B cell (primary cell): ENCODE data around the gene PTPRT. TPM values are rescaled to one million over a fixed set of nuclear protein-coding genes. Genes with fewer than 3 reads are reported as not detected.

Experiments
- ATAC-seq: fragments of 200-7000 bp; cut with Tn5 transposase; one replicate; pipeline ENCODE4 v1.10.0; 2021; ENCODE audit warnings: low read depth, mild to moderate bottlenecking, moderate number of reproducible peaks, moderate library complexity
- CTCF ChIA-PET: fragments of 350-600 bp; sonication (Branson Sonifier 250); formaldehyde crosslinking; loops from one replicate; lab custom pipeline; 2021; ENCODE audit warnings: antibody characterized with exemption, inconsistent platforms; lab: Charles Lee
- POLR2A ChIA-PET: fragments of 350-600 bp; sonication (Branson Sonifier 250); formaldehyde crosslinking; loops from one replicate; lab custom pipeline; 2021; ENCODE audit warnings: antibody characterized with exemption; lab: Charles Lee
- DNase-seq: peaks from one replicate; pipeline ENCODE4 v3.0.0; 2013
- H2AFZ ChIP-seq: 2 replicates; pipeline ENCODE4 v1.6.1; 2012; ENCODE audit warnings: mild to moderate bottlenecking, low read depth, low read length; ENCODE audit not compliant: insufficient read depth, poor library complexity, severe bottlenecking
- H3K27ac ChIP-seq, 2 donors: 1 replicate in 1 of 2; 2 replicates in 1 of 2; pipeline ENCODE4 v1.5.1; 2012 to 2013; ENCODE audit warnings: low read length in 2 of 2, mild to moderate bottlenecking in 2 of 2, moderate library complexity in 1 of 2
- H3K27me3 ChIP-seq, 4 experiments: fragments of 200-600 bp in 1 of 4; sonication (generic) in 1 of 4; replicated peaks in 1 of 4; 1 replicate in 2 of 4; 2 replicates in 2 of 4; pipeline versions ENCODE4 v1.6.1 to v1.7.0; 2013 to 2016; ENCODE audit warnings: low read length in 3 of 4, mild to moderate bottlenecking in 2 of 4, mixed read lengths in 1 of 4, moderate library complexity in 1 of 4; ENCODE audit not compliant: insufficient read depth in 4 of 4, control insufficient read depth in 3 of 4; ENCODE audit errors: control extremely low read depth in 1 of 4
- H3K36me3 ChIP-seq, 2 experiments: replicated peaks in 1 of 2; 1 replicate in 1 of 2; 2 replicates in 1 of 2; pipeline versions ENCODE4 v1.6.1 to v1.7.1; 2013; ENCODE audit warnings: low read length in 1 of 2; ENCODE audit not compliant: insufficient read depth in 2 of 2, control insufficient read depth in 1 of 2; ENCODE audit errors: control extremely low read depth in 1 of 2, extremely low read depth in 1 of 2
- H3K4me1 ChIP-seq, 2 donors: fragments of 200-600 bp in 1 of 2; sonication (generic) in 1 of 2; 1 replicate in 1 of 2; 2 replicates in 1 of 2; pipeline versions ENCODE4 v1.5.1 to v1.6.1; 2013 to 2017; ENCODE audit warnings: low read length in 2 of 2; ENCODE audit not compliant: control insufficient read depth in 2 of 2, insufficient read depth in 2 of 2
- H3K4me2 ChIP-seq: replicated peaks from 2 replicates; pipeline ENCODE3; 2012; ENCODE audit warnings: mild to moderate bottlenecking, low read depth, low read length; ENCODE audit not compliant: poor library complexity, severe bottlenecking
- H3K4me3 ChIP-seq, 5 experiments: fragments of 200-600 bp in 1 of 5; sonication (generic) in 1 of 5; 1 replicate in 3 of 5; 2 replicates in 2 of 5; pipeline versions ENCODE4 v1.5.1 to v1.7.0; 2011 to 2016; ENCODE audit warnings: low read length in 4 of 5, mild to moderate bottlenecking in 4 of 5, low read depth in 2 of 5, control low read depth in 1 of 5, moderate library complexity in 1 of 5; ENCODE audit not compliant: insufficient read depth in 1 of 5; ENCODE audit errors: control extremely low read depth in 1 of 5, extremely low read depth in 1 of 5
- H3K79me2 ChIP-seq: fragments of 200-600 bp; sonication (generic); one replicate; pipeline ENCODE4 v1.6.0; 2016; ENCODE audit warnings: low read length; ENCODE audit not compliant: control insufficient read depth, insufficient read depth
- H3K9ac ChIP-seq: fragments of 200-600 bp; sonication (generic); 2 replicates; pipeline ENCODE4 v1.6.1; 2017; ENCODE audit warnings: mild to moderate bottlenecking, low read length, moderate library complexity
- H3K9me3 ChIP-seq, 3 donors: one replicate each; pipeline versions ENCODE4 v1.6.1 to v1.7.1; 2013; ENCODE audit warnings: low read length in 2 of 3; ENCODE audit not compliant: control insufficient read depth in 2 of 3, insufficient read depth in 1 of 3; ENCODE audit errors: control extremely low read depth in 1 of 3
- H4K20me1 ChIP-seq: 2 replicates; pipeline ENCODE4 v1.6.0; 2012; ENCODE audit warnings: mild to moderate bottlenecking, low read length; ENCODE audit not compliant: insufficient read depth, control insufficient read depth, poor library complexity, severe bottlenecking
- H3K27ac Mint-ChIP-seq: one replicate; pipeline ENCODE4 v1.8.0; 2021; ENCODE audit warnings: mixed read lengths
- H3K27me3 Mint-ChIP-seq: one replicate; pipeline ENCODE4 v1.8.0; 2021; ENCODE audit warnings: mixed read lengths
- H3K4me1 Mint-ChIP-seq: one replicate; pipeline ENCODE4 v1.8.0; 2021; ENCODE audit warnings: mixed read lengths
- H3K4me3 Mint-ChIP-seq: one replicate; pipeline ENCODE4 v1.8.0; 2021; ENCODE audit warnings: mixed read lengths
- H3K9me3 Mint-ChIP-seq: one replicate; pipeline ENCODE4 v1.8.0; 2022; ENCODE audit warnings: mixed read lengths; ENCODE audit not compliant: insufficient read depth
- CTCF ChIP-seq: fragments of 200-600 bp; IDR thresholded peaks from one replicate; pipeline ENCODE4 v1.8.0; 2022; ENCODE audit warnings: antibody characterized with exemption, mild to moderate bottlenecking
- EZH2 ChIP-seq: IDR thresholded peaks from 2 replicates; pipeline ENCODE4 v1.6.1; 2012; ENCODE audit warnings: borderline replicate concordance, low read depth, mild to moderate bottlenecking, moderate library complexity, low read length; ENCODE audit not compliant: insufficient read depth, poor library complexity, severe bottlenecking
- WGBS: methylation state at CpG from one replicate; pipeline ENCODE4 v1.1.5; 2013; ENCODE audit warnings: missing lambda C conversion rate; ENCODE audit not compliant: insufficient coverage; 5-methylcytosine and 5-hydroxymethylcytosine counted together
- intact Hi-C: fragments of 100-400 bp; cut with micrococcal nuclease; formaldehyde crosslinking; loops from one replicate; pipeline ENCODE4 v1.10.0; 2022
- polyA plus RNA-seq: library from polyadenylated mRNA; depleted of rRNA; stranded (reverse); fragments of >200 nt; gene quantifications from 2 replicates; pipeline ENCODE4 v1.2.3, GENCODE V29; 2012
- total RNA-seq, 2 donors: library from RNA; stranded (reverse); fragments of 120-200 nt in 1 of 2; gene quantifications; 1 replicate in 1 of 2; 2 replicates in 1 of 2; pipeline versions ENCODE4 v1.2.3 to v1.2.4, GENCODE V29; 2013 to 2022

The PTPRT gene
- total and polyA plus RNA-seq, 2 donors (not counting 1 experiment from before 2014, with no cell fraction given): not detected

- H3K27ac ChIP-seq: no peak overlapping the region
- no peaks in the 10 kb centered on the region for H3K9me3 Mint-ChIP-seq
- H3K79me2 ChIP-seq: no peaks in the 10 kb centered on the region
- peaks cover 0 to 3% (median 0%) of the 10 kb centered on the region in 3 donors for H3K9me3 ChIP-seq
- H3K27me3 ChIP-seq: no peaks in the 10 kb centered on the region
- no peak overlapping the region for H3K4me3 Mint-ChIP-seq
- H2AFZ ChIP-seq: no peak overlapping the region
- H3K27me3 Mint-ChIP-seq: no peaks in the 10 kb centered on the region
- no peak overlapping the region for H3K4me3 ChIP-seq
- intact Hi-C loops: no loop called here
- WGBS: 79% methylated on average over 9 of the region's 9 CpGs
- ChIA-PET POLR2A (no interaction called here), CTCF (no interaction called here)
- no peak overlapping the region for H3K27ac Mint-ChIP-seq
- H3K4me1 ChIP-seq: no peaks in the 10 kb centered on the region
- no peaks in the 10 kb centered on the region for H3K4me1 Mint-ChIP-seq
- DNase-seq (no peak), ATAC-seq (no peak)
- H3K4me2 ChIP-seq: no peak overlapping the region
- no peaks in the 10 kb centered on the region for H4K20me1 ChIP-seq
- TF ChIP-seq EZH2: no peak
- no peak for TF ChIP-seq CTCF
- no peak overlapping the region for H3K9ac ChIP-seq
- no peaks in the 10 kb centered on the region for H3K36me3 ChIP-seq
Observed at GRCh38 chr20:42100137-42100704, 1089.5 kb downstream of the PTPRT start.

GRCh38 chr20:42099101-42099500 is 1090.6 kb downstream of the PTPRT start:
- intact Hi-C loops: no loop called here
- Histone ChIP-seq H2AFZ (no peak overlapping the region), H3K4me2 (no peak overlapping the region), H3K36me3 (no peaks in the 10 kb centered on the region), H4K20me1 (no peaks in the 10 kb centered on the region), H3K4me1 (no peaks in the 10 kb centered on the region), H3K4me3 (no peak overlapping the region), H3K9me3 (peaks cover 0 to 3% (median 0%) of the 10 kb centered on the region in 3 donors), H3K27me3 (no peaks in the 10 kb centered on the region), H3K27ac (no peak overlapping the region), H3K9ac (no peak overlapping the region), H3K79me2 (no peaks in the 10 kb centered on the region)
- Mint-ChIP-seq H3K4me3 (no peak overlapping the region), H3K4me1 (no peaks in the 10 kb centered on the region), H3K27me3 (no peaks in the 10 kb centered on the region), H3K27ac (no peak overlapping the region), H3K9me3 (no peaks in the 10 kb centered on the region)
- ChIA-PET CTCF (no interaction called here), POLR2A (no interaction called here)
- ATAC-seq (no peak), DNase-seq (no peak)
- TF ChIP-seq EZH2 (no peak), CTCF (no peak)
- 90% methylated on average over 4 of the region's 7 CpGs for WGBS
